ENCODE results near the gene CUL5. TPM values are rescaled to one million over a fixed set of nuclear protein-coding genes. Genes with fewer than 3 reads are reported as not detected.

The CUL5 gene
- polyA plus RNA-seq, 3 donors = 24.7 to 37.8 (median 36.7) TPM

GRCh38 chr11:107969219-107969618 lies 39.5 kb upstream of the CUL5 start:
- Mint-ChIP-seq H3K4me3 (no peak overlapping the region), H3K27me3 (ENCODE audit: low read depth in 3 of 3) (peaks cover 0 to 2% (median 0%) of the 10 kb centered on the region in 3 donors), H3K27ac (peak overlapping the region in 1 of 7 donors; percentile 16), H3K9me3 (peaks cover 0 to 2% (median 0%) of the 10 kb centered on the region in 7 donors), H3K4me1 (peaks cover 2% of the 10 kb centered on the region), H3K36me3 (peaks cover 4 to 8% of the 10 kb centered on the region in 2 donors)
- no peaks in the 10 kb centered on the region for H3K79me2 ChIP-seq (ENCODE audit: insufficient read depth, low read length)
- no peak overlapping the region for H3K4me2 ChIP-seq (replicated peaks; ENCODE audit: extremely low read depth, low read length, poor library complexity, severe bottlenecking)
- TF ChIP-seq CTCF (IDR thresholded peaks at IDR 0.05) = no peak
- H3K9me3 ChIP-seq (replicated peaks in 1 of 2; ENCODE audit: control insufficient read depth in 1 of 2, insufficient read depth in 1 of 2, low read length in 2 of 2) = no peaks in the 10 kb centered on the region
- H3K4me3 ChIP-seq (replicated peaks in 1 of 3; ENCODE audit: low read depth in 2 of 3, low read length in 3 of 3) = no peak overlapping the region
- no peak overlapping the region for H3K9ac ChIP-seq (ENCODE audit: insufficient read depth, low read length, poor library complexity, severe bottlenecking)
- no peak for DNase-seq
- intact Hi-C loops (cut with micrococcal nuclease) = no loop called here
- no peak overlapping the region for H2AFZ ChIP-seq (ENCODE audit: insufficient read depth, low read depth, low read length, poor library complexity, severe bottlenecking)
- H4K20me1 ChIP-seq (ENCODE audit: insufficient read depth, low read length) = peaks cover 4% of the 10 kb centered on the region
- H3K36me3 ChIP-seq (replicated peaks in 1 of 2; ENCODE audit: control insufficient read depth in 1 of 2, insufficient read depth in 2 of 2, low read length in 2 of 2) = peaks cover 0 to 3% of the 10 kb centered on the region in 2 donors
- H3K4me1 ChIP-seq (ENCODE audit: control insufficient read depth in 1 of 2, insufficient read depth in 2 of 2, low read length in 2 of 2) = no peaks in the 10 kb centered on the region
- H3K27me3 ChIP-seq (ENCODE audit: control insufficient read depth in 2 of 2, insufficient read depth in 2 of 2, low read length in 2 of 2) = no peaks in the 10 kb centered on the region
- H3K27ac ChIP-seq (ENCODE audit: low read depth in 1 of 2, low read length in 2 of 2) = no peak overlapping the region

DNA sequence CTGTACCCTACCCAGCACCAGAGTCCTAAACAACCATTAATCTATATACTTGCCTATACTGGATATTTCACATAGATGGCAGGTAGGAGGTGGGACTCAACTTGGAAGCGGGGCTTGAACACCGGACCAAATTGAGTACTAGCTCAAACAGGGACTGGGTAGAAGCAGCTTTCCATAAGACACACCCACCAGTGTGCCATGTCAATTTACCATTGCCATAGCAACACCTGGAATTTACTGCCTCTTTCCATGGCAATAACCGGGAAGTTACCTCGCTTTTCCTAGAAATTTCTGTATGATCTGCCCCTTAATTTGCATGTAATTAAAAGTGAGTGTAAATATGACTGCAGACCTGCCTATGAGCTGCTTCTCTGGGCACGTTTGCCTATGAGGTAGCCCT lies 38.6 kb upstream of the CUL5 start:
- Histone ChIP-seq H3K27me3 (ENCODE audit: control insufficient read depth in 2 of 2, insufficient read depth in 2 of 2, low read length in 2 of 2) (no peaks in the 10 kb centered on the region), H3K4me2 (replicated peaks; ENCODE audit: extremely low read depth, low read length, poor library complexity, severe bottlenecking) (no peak overlapping the region), H3K9me3 (replicated peaks in 1 of 2; ENCODE audit: control insufficient read depth in 1 of 2, insufficient read depth in 1 of 2, low read length in 2 of 2) (no peaks in the 10 kb centered on the region), H3K4me3 (replicated peaks in 1 of 3; ENCODE audit: low read depth in 2 of 3, low read length in 3 of 3) (no peak overlapping the region), H3K27ac (ENCODE audit: low read depth in 1 of 2, low read length in 2 of 2) (no peak overlapping the region), H3K4me1 (ENCODE audit: control insufficient read depth in 1 of 2, insufficient read depth in 2 of 2, low read length in 2 of 2) (no peaks in the 10 kb centered on the region), H3K36me3 (replicated peaks in 1 of 2; ENCODE audit: control insufficient read depth in 1 of 2, insufficient read depth in 2 of 2, low read length in 2 of 2) (no peaks in the 10 kb centered on the region), H2AFZ (ENCODE audit: insufficient read depth, low read depth, low read length, poor library complexity, severe bottlenecking) (no peak overlapping the region), H4K20me1 (ENCODE audit: insufficient read depth, low read length) (peaks cover under 1% of the 10 kb centered on the region), H3K9ac (ENCODE audit: insufficient read depth, low read length, poor library complexity, severe bottlenecking) (no peak overlapping the region), H3K79me2 (ENCODE audit: insufficient read depth, low read length) (no peaks in the 10 kb centered on the region)
- Mint-ChIP-seq H3K9me3 (peaks cover 0 to 2% (median 0%) of the 10 kb centered on the region in 7 donors), H3K4me1 (no peaks in the 10 kb centered on the region), H3K36me3 (peaks cover 4 to 7% of the 10 kb centered on the region in 2 donors), H3K27me3 (ENCODE audit: low read depth in 3 of 3) (peaks cover 0 to 2% (median 0%) of the 10 kb centered on the region in 3 donors), H3K27ac (peak overlapping the region in 1 of 7 donors; percentile 58), H3K4me3 (no peak overlapping the region)
- TF ChIP-seq CTCF (IDR thresholded peaks at IDR 0.05) = no peak
- intact Hi-C loops (cut with micrococcal nuclease) = no loop called here
- no CpG with 5 or more reads among the region's 5 CpGs for WGBS (ENCODE audit: insufficient coverage)
- no peak for DNase-seq
